Ecto neural progenitor cell (in vitro differentiated cells): ENCODE results near the gene KSR1.
"Not testable (repeated sequence)": the region's sequence is repeated elsewhere in the genome, so short reads cannot be mapped to it uniquely, and the experiment has no call there.

Experiments used
- DNase-seq: peaks from one replicate; pipeline ENCODE4 v3.0.0-alpha.2; 2018; ENCODE audit warnings: low spot score

Gene KSR1

DNA sequence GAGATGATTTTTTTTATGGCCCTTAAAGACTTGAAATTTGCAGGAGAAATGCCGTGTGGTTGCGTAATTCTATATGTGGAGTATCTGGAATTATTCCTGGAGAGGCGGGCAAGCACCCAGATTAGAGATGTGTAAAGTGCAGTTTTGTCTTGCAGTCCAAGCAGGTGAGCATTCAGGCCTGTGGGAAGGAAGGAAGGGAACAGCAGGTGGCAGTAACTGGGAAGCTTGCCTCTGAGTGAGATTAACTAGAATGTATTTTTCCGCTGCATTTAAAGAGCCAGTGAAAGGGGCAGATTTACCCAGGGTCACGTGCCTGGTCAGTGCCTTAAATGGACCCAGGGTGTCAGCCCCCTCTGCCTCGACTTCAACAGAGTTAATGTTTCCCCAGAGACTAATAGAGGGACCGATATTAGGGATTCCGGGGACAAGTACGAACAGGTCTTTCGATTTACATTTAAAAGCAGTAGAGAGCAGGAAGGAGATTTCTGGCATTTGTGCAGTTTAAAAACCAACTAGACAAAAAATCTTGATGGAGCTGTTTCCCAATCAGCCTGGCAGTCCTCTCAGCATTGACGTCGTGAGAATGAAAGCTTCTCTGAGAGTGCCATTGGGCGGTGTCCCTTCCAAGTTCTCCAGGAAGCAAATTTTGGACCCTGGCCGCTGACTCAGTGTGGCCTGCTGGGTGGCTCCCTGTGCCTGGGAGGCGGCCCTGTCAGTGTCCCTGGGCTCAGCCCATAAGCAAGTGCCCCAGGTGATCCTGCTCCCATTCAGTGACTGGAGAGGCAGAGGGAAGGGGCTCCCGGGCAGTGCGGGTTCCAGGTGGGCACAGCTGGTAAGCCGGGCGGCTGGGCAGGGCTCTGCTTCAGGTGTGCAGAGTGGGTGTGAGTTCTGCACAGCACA, 38.2 kb downstream of the KSR1 start:
- no peak for DNase-seq

DNA sequence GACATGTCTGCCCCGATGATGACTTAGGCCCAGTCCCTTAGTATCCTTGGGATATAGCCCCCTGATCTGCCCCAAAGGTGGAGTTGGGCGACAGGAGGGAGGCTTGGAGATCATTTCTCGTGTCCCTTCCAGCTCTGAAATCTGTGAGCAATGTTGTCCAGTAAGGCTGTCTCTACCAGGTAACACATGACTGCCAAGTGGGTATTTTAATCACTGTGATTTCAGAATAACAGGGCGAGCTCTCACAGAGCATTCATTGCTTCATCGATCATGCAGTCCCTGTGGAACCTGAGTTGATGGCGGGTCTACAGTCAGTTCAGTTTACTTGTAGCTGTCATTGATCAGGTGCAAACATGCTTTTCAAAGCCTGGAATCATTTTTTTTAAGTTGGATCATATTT, 39.2 kb downstream of the KSR1 start:
- no peak for DNase-seq

DNA sequence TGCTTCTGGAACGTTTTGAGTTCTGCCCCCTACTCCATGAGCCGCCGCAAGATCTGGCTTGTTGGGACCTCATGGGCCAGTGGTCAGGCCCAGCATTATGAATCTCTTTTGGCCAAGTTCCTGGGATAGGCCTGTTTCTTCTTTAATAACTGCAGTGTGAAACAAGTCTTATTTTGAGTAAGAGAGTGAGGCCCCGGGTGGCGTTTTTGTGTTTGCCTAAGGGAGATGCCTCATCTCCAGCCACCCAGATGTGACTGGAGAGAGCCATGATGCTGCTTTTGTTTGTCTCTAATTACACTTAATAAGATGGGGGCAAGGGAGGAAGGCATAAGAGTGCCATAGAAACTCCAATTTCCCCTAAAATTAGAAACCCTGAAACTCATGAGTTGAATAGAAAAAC, 39.8 kb downstream of the KSR1 start:
- DNase-seq: no peak

DNA sequence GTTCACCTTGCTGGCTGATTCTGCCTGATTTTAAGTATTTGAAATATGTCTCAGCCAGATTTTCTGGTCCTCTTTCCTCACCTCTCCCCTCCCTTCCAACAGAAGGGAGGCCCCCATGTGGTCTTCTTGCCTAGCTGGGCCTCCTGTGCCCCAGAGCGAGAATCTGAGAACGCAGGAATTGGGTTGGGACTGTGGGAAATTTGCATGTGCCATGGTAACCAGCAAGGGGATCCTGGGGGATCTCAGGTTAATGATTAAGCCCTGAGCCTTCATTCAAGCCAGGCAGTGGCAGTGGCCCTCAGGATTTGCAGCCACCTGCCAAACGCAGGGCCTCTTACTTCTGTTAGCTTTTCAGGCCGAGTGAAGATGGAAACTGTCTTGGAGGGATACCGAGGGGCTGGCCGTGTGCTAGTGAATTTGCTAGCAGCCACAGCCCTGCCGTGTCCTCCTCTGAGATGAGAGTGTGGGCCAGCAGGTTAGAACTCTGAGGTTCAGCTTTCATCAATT, 40.2 kb downstream of the KSR1 start:
- DNase-seq: no peak

DNA sequence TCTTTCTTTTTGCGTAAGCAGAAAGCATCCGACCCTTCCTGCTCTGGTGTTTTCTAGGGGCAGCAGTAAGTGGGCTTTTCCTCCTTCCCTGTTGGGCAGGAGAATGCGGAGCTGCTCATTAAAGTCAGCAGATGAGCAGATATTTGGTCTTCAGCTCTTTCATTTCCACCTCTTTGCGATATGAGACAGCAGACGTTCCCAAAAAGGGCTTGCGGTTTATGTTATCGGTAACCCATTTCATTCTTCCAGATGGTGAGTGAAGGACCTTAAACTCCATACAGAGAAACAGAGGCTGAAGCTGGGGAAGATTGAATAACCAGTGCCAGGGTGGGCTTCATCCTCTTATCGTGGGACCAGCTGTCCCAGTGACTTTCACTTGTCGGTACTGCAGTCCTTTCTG, 40.7 kb downstream of the KSR1 start:
- no peak for DNase-seq

DNA sequence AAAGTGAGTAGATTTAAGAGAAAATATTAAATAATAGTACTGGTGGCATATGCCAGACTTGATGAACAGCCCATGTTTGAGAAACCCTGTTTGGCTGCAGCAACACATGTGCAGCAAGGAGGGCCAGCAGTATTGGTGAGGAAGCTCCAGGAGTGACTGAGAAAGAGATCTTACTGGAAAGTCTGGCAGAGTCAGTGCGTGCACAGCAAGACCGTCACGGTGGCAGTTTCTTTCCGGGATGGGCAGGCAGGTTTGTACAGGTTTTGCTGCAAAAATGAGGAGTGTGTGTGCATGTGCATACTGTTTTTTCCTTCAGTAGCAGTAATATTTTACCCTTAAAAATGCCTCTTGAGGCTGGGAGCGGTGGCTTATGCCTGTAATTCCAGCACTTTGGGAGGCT, 41.4 kb downstream of the KSR1 start:
- DNase-seq: no peak

DNA sequence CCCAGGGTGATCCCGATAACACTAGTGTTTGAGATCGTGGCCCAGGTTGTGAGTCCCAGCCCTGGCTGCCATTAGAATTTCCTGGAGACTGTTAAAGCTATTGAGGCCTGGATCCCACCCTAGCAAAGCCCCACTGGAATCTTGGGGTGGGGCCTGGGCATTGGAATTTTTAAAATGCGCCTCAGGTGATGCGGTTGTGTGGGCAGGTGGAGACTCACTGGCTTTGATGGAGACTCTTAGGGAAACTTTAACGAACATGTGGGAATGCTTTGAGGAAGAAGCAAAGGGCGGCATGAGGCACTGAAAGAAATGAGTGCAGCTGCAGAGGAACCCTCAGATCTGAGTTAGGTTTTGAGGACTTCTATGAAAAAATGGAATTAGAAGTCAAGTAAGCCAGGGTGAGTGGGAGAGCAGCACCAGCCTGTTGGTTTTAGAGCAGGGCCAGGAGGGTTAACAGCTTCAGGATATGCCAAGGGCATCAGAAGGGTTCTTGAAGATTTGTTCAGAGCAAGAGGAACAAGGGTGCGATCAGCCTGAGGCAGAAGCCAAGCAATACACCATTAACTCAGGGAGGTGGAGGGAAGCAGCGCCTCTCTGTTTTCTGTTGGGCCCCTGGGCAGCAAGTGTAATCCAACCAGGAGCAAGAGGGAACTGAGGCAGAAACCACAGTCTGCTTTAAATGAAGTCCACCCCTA, 42.5 kb downstream of the KSR1 start:
- DNase-seq: no peak

DNA sequence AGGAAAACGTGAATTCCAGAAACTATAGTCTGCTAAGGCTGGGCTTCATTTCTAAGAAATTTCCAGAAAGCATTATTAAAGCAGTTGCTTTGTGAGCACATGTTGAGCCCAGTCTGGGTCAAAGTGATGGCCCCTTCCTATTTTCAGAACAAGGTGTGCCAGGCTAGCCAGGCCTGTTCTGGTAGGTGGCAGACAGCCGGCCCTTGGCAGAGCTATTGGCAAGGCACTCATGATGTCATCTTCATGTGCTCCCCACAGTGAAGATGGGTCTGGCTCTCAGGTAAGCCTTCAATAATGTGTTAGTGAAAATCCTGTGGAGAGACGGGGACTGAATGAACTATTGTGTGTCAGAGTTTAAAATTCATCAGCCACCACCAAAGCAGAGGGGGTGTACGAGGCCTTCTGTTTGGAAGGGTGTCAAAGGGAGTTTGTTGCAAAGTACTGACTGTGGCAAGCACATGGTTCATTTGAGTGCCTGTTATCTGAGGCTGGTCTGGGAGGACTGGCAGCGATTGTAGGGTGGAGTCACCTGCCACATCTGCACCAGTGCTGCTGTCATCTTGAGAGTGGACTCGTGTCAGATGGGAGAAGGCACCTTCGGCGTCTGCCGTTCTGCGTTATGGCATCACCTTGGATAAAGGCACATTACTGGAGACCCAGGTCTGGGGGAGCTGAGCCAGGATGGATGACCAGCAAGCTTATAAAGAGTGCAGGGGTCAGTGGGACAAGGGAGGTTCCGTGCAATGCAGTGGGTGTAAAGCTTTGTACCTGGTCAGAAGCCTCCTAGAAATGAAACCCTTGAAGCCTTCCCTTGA, 43.4 kb downstream of the KSR1 start:
- DNase-seq: no peak

DNA sequence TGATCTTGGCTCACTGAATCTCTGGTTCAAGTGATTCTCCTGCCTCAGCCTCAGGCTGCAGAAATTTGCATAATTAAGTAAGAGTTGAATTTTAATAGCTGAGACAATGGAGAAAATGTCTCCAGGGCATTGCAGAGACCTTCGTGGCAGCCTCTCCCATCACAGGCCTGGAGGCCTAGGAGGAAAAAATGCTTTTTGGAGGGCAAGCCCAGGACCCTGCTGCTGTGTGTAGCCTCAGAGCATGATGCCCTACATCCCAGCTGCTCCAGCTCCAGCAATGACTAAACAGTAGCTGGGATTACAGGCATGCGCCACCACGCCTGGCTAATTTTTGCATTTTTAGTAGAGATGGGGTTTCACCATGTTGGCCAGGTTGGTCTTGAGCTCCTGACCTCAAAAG, 45.1 kb downstream of the KSR1 start:
- DNase-seq: not testable (repeated sequence)

DNA sequence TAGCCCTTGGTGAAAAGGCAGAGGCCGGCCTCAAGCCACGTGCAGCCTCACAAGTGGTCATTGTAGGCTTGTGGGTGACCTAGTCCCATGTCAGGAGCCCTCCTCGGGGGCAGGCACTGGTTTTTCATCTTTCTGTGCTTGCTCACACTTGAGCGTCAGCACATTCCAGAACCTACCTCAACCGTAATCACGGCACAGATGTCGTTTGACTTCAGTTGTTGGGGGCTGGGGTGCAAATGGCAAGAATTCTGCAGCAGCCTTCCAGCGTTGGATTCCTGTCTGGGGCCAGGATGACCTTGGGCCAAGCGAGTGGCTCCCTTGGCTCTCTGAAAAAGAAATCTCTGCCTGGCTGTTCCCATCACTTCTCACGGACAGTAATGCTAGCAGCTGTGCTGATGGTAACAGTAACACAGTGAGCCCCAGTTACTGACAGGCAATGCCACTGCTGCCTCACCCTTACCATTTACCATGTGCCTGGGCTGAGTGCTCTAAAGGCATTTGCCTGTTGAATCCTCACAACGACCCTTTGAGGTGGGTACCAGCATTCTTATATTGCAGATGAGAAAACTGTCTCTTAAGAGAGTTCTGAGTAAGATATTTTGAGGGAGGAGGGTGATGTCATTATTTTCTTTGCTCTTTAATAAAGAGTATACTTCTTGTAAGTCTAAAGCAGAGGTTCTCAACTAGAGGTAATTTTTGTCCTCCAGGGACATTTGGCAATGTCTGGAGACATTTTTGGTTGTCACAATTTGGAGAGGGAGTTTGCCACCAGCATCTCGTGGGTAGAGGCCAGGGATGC, 46.5 kb downstream of the KSR1 start:
- no peak for DNase-seq

DNA sequence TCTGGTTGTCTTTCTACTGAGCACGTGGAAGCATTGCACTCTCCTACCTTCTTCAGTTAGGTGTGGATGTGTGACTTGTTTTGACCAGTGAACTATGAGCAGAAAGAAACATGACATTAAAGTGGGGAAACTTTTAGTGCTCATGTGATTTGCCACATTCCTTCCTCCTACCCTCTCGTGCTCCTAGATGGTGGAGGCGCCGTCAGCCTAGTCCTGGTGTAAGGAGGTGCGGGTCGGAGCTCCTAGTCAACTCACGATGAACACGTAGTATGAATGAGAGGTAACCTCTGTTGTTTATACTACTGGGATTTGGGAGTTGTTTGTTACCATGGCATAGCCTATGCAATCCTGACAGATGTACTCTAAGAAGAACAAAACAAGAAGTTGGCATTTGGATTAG, 47.4 kb downstream of the KSR1 start:
- no peak for DNase-seq

DNA sequence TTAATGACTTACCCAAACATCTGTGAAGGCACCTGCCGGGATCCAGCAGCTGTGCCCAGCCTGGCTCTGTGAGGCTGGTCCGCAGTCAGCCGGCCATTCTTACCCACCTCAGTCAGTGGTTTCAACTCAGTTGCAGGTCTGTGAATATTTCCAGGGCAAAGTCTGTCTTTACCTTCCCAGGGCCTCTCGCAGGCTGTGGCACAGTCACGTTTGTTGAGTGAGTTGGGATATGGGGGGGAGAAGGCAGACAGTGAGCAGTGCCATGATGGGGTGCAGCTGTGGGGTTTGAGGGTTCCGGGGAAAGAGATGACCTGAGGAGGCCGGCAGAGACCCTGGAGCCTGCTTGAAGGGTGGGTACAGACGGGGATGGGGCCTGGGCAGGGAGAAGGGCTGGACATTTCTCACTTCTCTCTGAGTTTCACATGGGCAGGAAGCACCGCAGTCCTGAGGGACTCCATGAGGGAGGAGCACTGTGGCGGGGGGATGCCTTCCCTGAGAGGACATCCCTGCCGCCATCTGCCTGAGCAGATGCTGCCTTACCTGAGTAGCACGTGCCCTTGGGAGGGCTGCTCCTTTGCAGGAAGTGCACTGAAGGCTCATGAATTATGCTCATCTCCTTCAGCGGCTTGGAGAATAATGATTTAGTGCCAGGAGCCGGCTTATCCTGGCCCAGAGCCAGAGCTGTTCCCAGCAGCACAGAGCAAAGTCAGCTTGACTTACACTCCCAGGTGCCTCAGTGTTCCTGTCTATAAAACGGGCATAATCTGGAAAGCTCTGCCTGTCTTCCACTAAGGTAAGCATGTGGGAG, 48.1 kb downstream of the KSR1 start:
- no peak for DNase-seq

DNA sequence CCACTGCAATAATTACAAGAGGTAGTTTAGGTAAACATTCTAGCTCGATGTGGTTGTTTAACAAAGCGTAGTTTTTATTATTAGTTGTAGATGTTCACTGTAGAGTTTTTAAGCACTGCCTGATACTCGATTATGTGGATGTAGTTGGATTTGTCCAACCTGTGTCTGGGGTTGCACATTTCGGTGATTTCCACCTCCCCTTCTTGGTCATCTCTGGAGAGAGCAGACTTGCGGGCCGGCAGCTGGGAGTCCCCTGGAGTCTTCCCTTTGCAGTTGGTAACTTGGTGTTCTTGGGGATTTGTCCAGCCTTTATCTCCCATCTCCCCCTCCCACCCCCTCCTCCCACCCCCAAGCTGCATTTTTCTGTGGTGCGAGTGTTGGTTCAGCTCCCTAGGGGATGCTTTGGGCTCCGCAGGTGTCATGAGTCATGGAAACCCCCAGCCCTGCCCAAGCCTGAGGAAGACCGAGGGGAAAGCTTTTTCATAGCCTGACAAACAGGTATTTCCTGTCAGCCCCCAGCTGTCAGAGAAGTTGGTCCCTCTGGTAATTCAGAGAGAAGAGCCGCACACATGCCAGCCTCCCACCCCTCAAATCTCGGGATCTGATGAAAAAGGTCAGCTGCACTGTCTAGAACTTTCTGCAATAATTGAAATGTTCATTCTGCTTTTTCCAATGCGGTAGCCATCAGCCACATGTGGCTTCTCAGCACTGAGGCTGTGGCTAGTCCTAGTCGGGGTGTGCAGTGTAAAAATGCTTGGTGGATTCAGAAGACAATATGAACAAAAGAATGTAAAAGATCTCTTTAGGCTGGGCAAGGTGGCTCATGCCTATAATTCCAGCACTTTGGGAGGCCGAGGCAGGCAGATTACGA, 50.3 kb downstream of the KSR1 start:
- no peak for DNase-seq

DNA sequence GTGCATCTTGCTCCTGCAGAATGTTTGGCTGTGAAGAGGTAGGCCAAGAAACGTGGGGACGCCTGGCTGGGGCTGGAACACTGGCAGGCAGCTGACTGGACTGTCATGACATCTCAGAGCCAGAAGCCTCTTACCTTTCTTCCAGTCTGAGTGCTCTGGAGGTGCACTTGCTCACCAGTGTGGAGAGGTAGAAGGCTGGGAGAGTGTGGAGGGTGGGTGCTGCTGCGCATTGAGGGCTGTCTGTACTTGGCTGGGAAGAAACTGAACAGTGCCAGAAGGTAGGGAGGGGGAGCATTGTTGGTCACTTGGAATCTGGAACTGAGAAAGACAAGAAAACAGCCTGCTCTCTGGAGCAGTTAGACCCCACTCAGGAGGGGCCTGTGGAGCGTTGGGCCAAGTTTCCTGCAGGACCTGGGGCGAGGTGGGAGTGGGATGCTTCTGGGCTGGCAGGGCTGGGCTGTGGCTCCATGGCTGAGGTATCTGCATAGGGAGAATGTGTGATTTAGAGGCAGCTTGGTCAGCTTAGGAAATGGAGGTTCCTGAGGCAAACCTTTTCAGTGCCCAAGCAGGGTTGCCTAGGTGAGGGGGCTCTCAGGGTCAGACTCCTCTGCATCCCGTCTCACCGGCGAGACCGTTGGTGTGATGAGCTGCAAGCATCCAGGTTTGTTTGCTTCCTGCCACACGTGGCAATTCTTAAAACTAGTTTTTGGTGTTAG, 55.1 kb downstream of the KSR1 start:
- DNase-seq: no peak

DNA sequence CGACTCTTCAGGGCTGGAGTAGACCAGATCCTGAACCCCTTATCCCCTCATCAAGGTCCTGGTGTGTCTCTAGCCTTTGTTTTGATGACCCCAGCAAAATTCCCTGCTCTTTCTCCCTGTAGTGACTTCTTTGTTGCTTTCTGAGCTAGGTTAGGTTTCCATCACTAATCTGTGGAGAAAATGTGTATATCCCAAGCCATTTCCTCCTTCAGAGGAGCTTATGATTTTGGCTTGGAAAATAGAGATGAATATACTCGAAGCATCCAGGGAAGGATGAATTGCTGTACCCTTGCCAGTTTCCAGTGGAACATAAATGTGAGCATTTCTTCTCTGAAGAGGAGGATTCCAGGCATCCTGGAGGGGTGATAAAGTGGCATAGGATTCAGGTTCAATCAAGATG, 55.8 kb downstream of the KSR1 start:
- no peak for DNase-seq

DNA sequence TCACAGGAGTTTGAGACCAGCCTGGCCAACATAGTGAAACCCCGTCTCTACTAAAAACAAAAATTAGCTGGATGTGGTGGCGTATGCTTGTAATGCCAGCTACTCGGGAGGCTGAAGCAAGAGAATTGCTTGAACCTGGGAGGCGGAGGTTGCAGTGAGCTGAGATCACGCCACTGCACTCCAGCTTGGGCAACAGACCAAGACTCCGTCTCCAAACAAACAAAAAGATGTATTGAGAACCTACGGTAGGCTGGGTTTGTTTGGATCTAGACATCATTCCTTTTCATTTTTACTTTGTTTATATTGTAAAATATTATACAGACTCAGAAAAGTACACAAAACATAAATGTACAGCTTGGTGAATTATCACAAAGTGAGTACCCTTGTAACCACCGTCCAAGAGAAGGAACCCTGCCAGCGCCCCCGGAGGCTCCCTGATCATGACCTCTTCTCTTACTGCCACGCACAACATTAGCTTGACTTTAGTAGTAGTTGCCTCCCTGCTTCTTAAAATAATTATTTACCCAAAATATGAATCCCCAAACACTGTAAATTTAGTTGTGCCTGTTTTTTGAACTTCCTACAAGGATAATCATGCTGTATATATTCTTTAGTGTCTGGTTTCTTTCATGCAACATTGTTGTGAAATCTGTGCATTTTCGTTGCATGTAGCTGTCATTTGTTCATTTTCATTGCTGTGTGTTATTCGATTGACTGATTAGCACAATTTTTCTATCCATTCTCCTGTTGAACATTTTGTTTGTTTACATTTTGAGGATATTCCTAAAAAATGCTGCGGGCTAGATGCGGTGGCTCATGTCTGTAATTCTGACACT, 56.5 kb downstream of the KSR1 start:
- no peak for DNase-seq

DNA sequence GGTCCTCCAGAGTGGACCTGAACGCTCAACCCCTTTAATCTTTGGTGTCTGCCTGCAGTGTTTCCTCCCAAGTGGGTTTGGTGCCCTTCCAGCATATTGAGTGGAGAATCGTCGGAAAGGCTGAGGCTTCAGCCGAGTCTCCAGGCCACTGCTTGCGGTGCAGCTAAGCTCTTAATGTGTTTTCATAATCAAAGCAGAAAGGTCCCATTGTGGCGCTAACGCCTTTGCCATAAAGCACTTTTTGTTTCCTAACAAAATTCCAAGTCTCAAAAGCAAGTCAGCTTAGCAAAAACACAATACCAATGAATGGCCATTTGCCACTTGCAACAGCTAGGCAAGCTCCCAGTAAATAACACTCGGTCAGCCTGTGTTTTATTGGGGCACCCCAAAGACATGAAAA, 57.6 kb downstream of the KSR1 start:
- DNase-seq: no peak
